ENCODE measurements around the gene GDPD2.
A peak's percentile ranks its signal among the peaks of the same experiment; 100 is the strongest.

GDPD2 gene

DNA sequence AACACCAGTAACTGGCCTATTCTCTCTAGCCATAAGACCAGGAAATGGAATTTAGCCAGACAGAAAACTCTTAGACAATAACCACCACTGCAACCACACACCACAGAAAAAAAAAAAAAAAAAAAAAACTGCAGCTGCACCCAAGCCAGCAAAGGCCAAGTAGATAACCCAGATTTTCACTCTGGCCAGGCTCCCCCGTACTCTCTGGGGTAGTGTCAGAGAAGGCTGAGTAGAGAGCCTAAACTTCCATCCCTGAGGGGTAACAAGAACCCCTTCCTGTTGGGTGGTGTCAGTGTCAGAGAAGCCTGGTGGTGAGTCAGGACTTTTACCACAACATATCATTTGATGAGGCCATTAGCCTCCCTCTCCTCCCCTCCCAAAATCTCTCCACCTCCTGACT, 15.9 kb downstream of the GDPD2 start (continued):
- no peak for TF ChIP-seq BACH2 (CRISPR knock-in tag; IDR thresholded peaks at IDR 0.05; ENCODE audit: borderline replicate concordance)
- TF ChIP-seq ZFP3 (CRISPR knock-in tag; IDR thresholded peaks at IDR 0.05) = no peak
- TF ChIP-seq, protein P1, sequence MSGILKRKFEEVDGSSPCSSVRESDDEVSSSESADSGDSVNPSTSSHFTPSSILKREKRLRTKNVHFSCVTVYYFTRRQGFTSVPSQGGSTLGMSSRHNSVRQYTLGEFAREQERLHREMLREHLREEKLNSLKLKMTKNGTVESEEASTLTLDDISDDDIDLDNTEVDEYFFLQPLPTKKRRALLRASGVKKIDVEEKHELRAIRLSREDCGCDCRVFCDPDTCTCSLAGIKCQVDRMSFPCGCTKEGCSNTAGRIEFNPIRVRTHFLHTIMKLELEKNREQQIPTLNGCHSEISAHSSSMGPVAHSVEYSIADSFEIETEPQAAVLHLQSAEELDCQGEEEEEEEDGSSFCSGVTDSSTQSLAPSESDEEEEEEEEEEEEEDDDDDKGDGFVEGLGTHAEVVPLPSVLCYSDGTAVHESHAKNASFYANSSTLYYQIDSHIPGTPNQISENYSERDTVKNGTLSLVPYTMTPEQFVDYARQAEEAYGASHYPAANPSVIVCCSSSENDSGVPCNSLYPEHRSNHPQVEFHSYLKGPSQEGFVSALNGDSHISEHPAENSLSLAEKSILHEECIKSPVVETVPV (CRISPR knock-in tag; IDR thresholded peaks at IDR 0.05) = no peak

DNA sequence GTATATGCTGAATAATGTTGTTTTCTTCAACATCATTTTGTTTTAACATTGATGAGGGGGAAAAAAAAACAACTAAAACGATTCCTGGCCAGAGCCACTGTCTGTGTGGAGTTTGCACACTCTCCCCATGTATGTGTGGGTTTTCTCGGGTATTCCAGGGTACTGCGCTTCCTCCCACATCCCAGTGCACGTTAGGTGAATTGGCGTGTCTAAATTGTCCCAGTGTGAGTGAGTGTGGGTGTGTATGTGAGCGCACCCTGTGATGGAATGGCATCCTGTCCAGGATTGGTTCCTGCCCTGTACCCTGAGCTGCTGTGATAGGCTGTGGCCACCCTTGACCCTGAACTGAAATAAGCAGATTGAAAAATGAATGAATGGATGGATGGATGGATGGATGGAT, 19.1 kb downstream of the GDPD2 start:
- TF ChIP-seq, protein P1 (CRISPR knock-in tag; IDR thresholded peaks at IDR 0.05) = no peak
- no peak for TF ChIP-seq GLIS3 (CRISPR knock-in tag; IDR thresholded peaks at IDR 0.05)
- no peak for TF ChIP-seq SNAI2 (CRISPR knock-in tag; IDR thresholded peaks at IDR 0.05)
- no peak for TF ChIP-seq BACH2 (CRISPR knock-in tag; IDR thresholded peaks at IDR 0.05; ENCODE audit: borderline replicate concordance)
- no peak for TF ChIP-seq ZFP30 (CRISPR knock-in tag; IDR thresholded peaks at IDR 0.05)
- TF ChIP-seq OSR1 (CRISPR knock-in tag; IDR thresholded peaks at IDR 0.05) = no peak
- no peak for TF ChIP-seq CSDC2 (CRISPR knock-in tag; IDR thresholded peaks at IDR 0.05)
- no peak for ATAC-seq

DNA sequence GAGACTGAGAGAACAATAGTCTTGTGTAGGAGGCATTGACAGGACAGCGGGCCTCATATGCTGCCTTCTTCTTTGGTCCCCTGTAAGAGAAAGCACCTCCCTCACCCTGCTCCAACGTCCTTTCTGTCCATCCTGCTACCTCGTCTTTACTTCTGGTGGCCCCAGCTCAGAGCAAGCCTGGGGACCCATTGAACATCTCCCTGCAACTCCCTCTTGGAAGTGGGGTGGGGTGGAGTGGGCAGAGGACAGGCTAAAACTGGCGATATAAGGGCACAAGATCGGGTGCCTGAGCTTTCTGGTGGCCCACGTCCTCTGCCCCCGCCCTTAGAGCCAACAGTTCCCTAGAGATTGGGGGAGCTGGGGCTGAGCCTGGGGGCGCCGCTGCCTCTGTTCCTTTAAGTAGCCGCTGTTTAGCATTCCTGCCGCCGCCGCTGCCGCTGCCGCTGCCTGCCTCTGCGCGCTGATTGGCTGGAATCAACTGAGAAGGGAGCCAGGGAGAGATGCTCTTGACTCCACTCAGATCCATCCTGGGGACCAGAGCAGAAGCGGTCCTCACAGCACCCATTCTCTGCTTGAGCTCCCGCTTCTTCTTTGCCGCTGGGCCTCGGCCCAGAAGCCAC, 21.3 kb downstream of the GDPD2 start, which contains the start of gene DLG3:
Gene DLG3 (plus strand): TSS at position 510 of the 620 bp plus-strand sequence. CDS start 367 bp downstream, outside the sequence.
- no peak for TF ChIP-seq SNAI2 (CRISPR knock-in tag; IDR thresholded peaks at IDR 0.05)
- TF ChIP-seq TSHZ2 (CRISPR knock-in tag; IDR thresholded peaks at IDR 0.05) = no peak
- no peak for TF ChIP-seq POU6F1 (CRISPR knock-in tag; IDR thresholded peaks at IDR 0.05; ENCODE audit: borderline replicate concordance, low read depth)
- TF ChIP-seq GLIS3 (CRISPR knock-in tag; IDR thresholded peaks at IDR 0.05) = no peak
- no peak for TF ChIP-seq ZC3H10 (CRISPR knock-in tag; IDR thresholded peaks at IDR 0.05)
- no peak for TF ChIP-seq TOX (CRISPR knock-in tag; IDR thresholded peaks at IDR 0.05; ENCODE audit: borderline replicate concordance)
- TF ChIP-seq, protein P2, sequence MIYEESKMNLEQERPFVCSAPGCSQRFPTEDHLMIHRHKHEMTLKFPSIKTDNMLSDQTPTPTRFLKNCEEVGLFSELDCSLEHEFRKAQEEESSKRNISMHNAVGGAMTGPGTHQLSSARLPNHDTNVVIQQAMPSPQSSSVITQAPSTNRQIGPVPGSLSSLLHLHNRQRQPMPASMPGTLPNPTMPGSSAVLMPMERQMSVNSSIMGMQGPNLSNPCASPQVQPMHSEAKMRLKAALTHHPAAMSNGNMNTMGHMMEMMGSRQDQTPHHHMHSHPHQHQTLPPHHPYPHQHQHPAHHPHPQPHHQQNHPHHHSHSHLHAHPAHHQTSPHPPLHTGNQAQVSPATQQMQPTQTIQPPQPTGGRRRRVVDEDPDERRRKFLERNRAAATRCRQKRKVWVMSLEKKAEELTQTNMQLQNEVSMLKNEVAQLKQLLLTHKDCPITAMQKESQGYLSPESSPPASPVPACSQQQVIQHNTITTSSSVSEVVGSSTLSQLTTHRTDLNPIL (CRISPR knock-in tag; IDR thresholded peaks at IDR 0.05; ENCODE audit: low read depth) = no peak
- TF ChIP-seq ISL1 (CRISPR knock-in tag; IDR thresholded peaks at IDR 0.05) = no peak
- TF ChIP-seq OSR1 (CRISPR knock-in tag; IDR thresholded peaks at IDR 0.05) = no peak
- TF ChIP-seq, protein P3, sequence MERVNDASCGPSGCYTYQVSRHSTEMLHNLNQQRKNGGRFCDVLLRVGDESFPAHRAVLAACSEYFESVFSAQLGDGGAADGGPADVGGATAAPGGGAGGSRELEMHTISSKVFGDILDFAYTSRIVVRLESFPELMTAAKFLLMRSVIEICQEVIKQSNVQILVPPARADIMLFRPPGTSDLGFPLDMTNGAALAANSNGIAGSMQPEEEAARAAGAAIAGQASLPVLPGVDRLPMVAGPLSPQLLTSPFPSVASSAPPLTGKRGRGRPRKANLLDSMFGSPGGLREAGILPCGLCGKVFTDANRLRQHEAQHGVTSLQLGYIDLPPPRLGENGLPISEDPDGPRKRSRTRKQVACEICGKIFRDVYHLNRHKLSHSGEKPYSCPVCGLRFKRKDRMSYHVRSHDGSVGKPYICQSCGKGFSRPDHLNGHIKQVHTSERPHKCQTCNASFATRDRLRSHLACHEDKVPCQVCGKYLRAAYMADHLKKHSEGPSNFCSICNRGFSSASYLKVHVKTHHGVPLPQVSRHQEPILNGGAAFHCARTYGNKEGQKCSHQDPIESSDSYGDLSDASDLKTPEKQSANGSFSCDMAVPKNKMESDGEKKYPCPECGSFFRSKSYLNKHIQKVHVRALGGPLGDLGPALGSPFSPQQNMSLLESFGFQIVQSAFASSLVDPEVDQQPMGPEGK (CRISPR knock-in tag; IDR thresholded peaks at IDR 0.05; ENCODE audit: borderline replicate concordance) = no peak
- no peak for TF ChIP-seq ARNTL (CRISPR knock-in tag; IDR thresholded peaks at IDR 0.05; ENCODE audit: borderline replicate concordance, low read depth)
- TF ChIP-seq ZFP3 (CRISPR knock-in tag; IDR thresholded peaks at IDR 0.05) = no peak
- TF ChIP-seq PPARA (CRISPR knock-in tag; IDR thresholded peaks at IDR 0.05; ENCODE audit: borderline replicate concordance) = no peak
- no peak for TF ChIP-seq ESRRG (CRISPR knock-in tag; IDR thresholded peaks at IDR 0.05)
- TF ChIP-seq ZNF8 (CRISPR knock-in tag; IDR thresholded peaks at IDR 0.05) = no peak
- peak; percentile 92 for ATAC-seq
